Uterus (tissue), 2 donors: Measurements from ENCODE around the gene C1QTNF1.

Experiments
- CTCF ChIP-seq, 4 experiments: fragments of 200-600 bp in 2 of 4; fragments of 450-650 bp in 2 of 4; sonication (generic) in 2 of 4; IDR thresholded peaks; one replicate each; pipeline ENCODE4 v1.5.1; 2016 to 2019; ENCODE audit warnings: antibody characterized with exemption in 4 of 4, mild to moderate bottlenecking in 2 of 4, moderate library complexity in 1 of 4
- POLR2A ChIP-seq, 2 donors: fragments of 450-650 bp; IDR thresholded peaks; one replicate each; pipeline ENCODE4 v1.6.1; 2016; ENCODE audit warnings: antibody characterized with exemption in 2 of 2, mild to moderate bottlenecking in 1 of 2, moderate library complexity in 1 of 2

DNA sequence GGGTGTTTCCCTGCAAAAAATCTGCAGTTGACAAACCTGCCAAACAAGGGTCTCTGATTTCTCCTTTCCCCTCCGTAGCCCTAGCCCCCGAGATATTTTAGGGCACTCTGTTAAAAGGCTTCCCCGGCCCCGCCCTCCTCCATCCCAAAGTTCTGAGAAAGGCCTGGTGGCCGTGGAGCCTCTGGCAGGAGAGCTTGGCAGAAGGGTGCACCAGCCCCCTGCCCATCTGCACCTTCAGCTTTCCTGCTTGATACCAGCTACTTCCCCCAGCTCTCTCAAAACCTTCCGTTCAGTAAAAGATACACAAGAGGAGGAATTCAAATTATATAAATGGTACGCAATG is 13.7 kb upstream of the C1QTNF1 start:
- TF ChIP-seq CTCF (IDR thresholded peaks at IDR 0.05): no peak
- TF ChIP-seq POLR2A (IDR thresholded peaks at IDR 0.05): no peak
